SK-N-SH (cell line): ENCODE data around the gene NR1H2. TPM values are rescaled to one million over a fixed set of nuclear protein-coding genes. Genes with fewer than 3 reads are reported as not detected.
"Not testable (repeated sequence)": the region's sequence is repeated elsewhere in the genome, so short reads cannot be mapped to it uniquely, and the experiment has no call there.

Source experiments
- CTCF ChIA-PET: fragments of 300-600, 350-600 bp; formaldehyde crosslinking; extraction: SDS; loops from one replicate; lab custom pipeline; 2021; lab: Yijun Ruan, JAX
- POLR2A ChIA-PET: fragments of 350-600 bp; sonication (Branson Sonifier 250); formaldehyde crosslinking; extraction: SDS; loops from one replicate; lab custom pipeline; 2020; ENCODE audit warnings: antibody characterized with exemption, inconsistent platforms; lab: Yijun Ruan, JAX
- DNase-seq: peaks from one replicate; pipeline ENCODE4 v3.0.0; 2012
- H2AFZ ChIP-seq: fragments of 200-600 bp; sonication (generic); 2 replicates; pipeline ENCODE4 v1.8.1; 2016; ENCODE audit warnings: antibody characterized with exemption, mild to moderate bottlenecking, low read depth
- H3F3A ChIP-seq: fragments of 200-600 bp; sonication (generic); replicated peaks from 2 replicates; pipeline ENCODE3; 2016; ENCODE audit warnings: antibody characterized with exemption, mild to moderate bottlenecking; ENCODE audit not compliant: insufficient read depth
- H3K27ac ChIP-seq, 2 experiments: fragments of 200-500 bp in 1 of 2; fragments of 200-600 bp in 1 of 2; sonication (Bioruptor generic) in 1 of 2; sonication (generic), shearing (Covaris generic) in 1 of 2; 2 replicates each; pipeline versions ENCODE4 v1.5.1 to v1.6.1; 2014 to 2016; ENCODE audit warnings: low read depth in 2 of 2, inconsistent platforms in 1 of 2, low read length in 1 of 2, mild to moderate bottlenecking in 1 of 2, mixed read lengths in 1 of 2
- H3K27me3 ChIP-seq: fragments of 200-600 bp; sonication (generic), shearing (Covaris generic); 2 replicates; pipeline ENCODE4 v1.6.1; 2016; ENCODE audit warnings: mixed run types; ENCODE audit not compliant: insufficient read depth
- H3K36me3 ChIP-seq, 2 experiments: fragments of 200-500 bp in 1 of 2; fragments of 200-600 bp in 1 of 2; sonication (Bioruptor generic) in 1 of 2; sonication (generic) in 1 of 2; replicated peaks in 1 of 2; 2 replicates each; pipeline versions ENCODE3 to v1.5.1; 2014 to 2016; ENCODE audit warnings: low read length in 1 of 2, mild to moderate bottlenecking in 1 of 2; ENCODE audit not compliant: insufficient read depth in 2 of 2, control insufficient read depth in 1 of 2
- H3K4me1 ChIP-seq, 2 experiments: fragments of 200-500 bp in 1 of 2; fragments of 200-600 bp in 1 of 2; sonication (Bioruptor generic) in 1 of 2; sonication (generic), shearing (Covaris generic) in 1 of 2; 2 replicates each; pipeline versions ENCODE4 v1.5.1 to v1.6.1; 2014 to 2016; ENCODE audit warnings: low read depth in 1 of 2, low read length in 1 of 2, mixed run types in 1 of 2; ENCODE audit not compliant: insufficient read depth in 2 of 2, control insufficient read depth in 1 of 2
- H3K4me2 ChIP-seq: fragments of 200-600 bp; sonication (generic), shearing (Covaris generic); 2 replicates; pipeline ENCODE4 v1.6.1; 2017; ENCODE audit warnings: mixed run types
- H3K4me3 ChIP-seq, 2 experiments: fragments of 200-500 bp in 1 of 2; fragments of 200-600 bp in 1 of 2; sonication (Bioruptor generic) in 1 of 2; sonication (generic), shearing (Covaris generic) in 1 of 2; 2 replicates each; pipeline versions ENCODE4 v1.5.1 to v1.8.1; 2014 to 2016; ENCODE audit warnings: low read depth in 2 of 2, inconsistent platforms in 1 of 2, low read length in 1 of 2, mild to moderate bottlenecking in 1 of 2, mixed read lengths in 1 of 2, moderate library complexity in 1 of 2
- H3K79me2 ChIP-seq: fragments of 200-600 bp; sonication (generic); 2 replicates; pipeline ENCODE4 v1.8.1; 2017; ENCODE audit warnings: mild to moderate bottlenecking; ENCODE audit not compliant: insufficient read depth
- H3K9ac ChIP-seq: fragments of 200-600 bp; sonication (generic); 2 replicates; pipeline ENCODE4 v1.6.1; 2017; ENCODE audit warnings: mixed run types
- H3K9me2 ChIP-seq: fragments of 200-600 bp; sonication (generic); 2 replicates; pipeline ENCODE4 v1.6.1; 2017; ENCODE audit warnings: mixed run types
- H3K9me3 ChIP-seq: fragments of 200-600 bp; sonication (generic); 2 replicates; pipeline ENCODE4 v1.6.1; 2017; ENCODE audit warnings: mixed run types, mild to moderate bottlenecking, moderate library complexity
- H4K20me1 ChIP-seq: fragments of 200-600 bp; sonication (generic); 2 replicates; pipeline ENCODE4 v1.6.1; 2017; ENCODE audit warnings: mild to moderate bottlenecking, mixed run types; ENCODE audit not compliant: insufficient read depth
- CHD2 ChIP-seq: fragments of 150-350 bp; IDR thresholded peaks from 2 replicates; pipeline ENCODE4 v1.6.1; 2018; ENCODE audit warnings: low read length; ENCODE audit not compliant: partially characterized antibody
- MXI1 ChIP-seq: IDR thresholded peaks from 2 replicates; pipeline ENCODE4 v1.6.1; 2012; ENCODE audit warnings: mild to moderate bottlenecking, low read depth, low read length, improper control_type of control experiment
- PBX3 ChIP-seq: IDR thresholded peaks from 2 replicates; pipeline ENCODE4; 2012
- POLR2AphosphoS5 ChIP-seq: IDR thresholded peaks from 2 replicates; pipeline ENCODE4 v1.6.1; 2012; ENCODE audit warnings: low read depth, low read length
- REST ChIP-seq: IDR thresholded peaks from 2 replicates; pipeline ENCODE4 v1.6.1; 2012; ENCODE audit warnings: mild to moderate bottlenecking, low read depth, low read length, moderate library complexity
- WGBS: methylation state at CpG from one replicate; pipeline ENCODE4 v1.1.6; 2017; ENCODE audit warnings: low lambda C conversion rate; 5-methylcytosine and 5-hydroxymethylcytosine counted together
- polyA plus RNA-seq, 3 experiments: library from polyadenylated mRNA; depleted of rRNA; stranded (reverse); fragments of >200 nt; gene quantifications; 2 replicates each; pipeline ENCODE4 v1.2.3, GENCODE V29; 2012

The NR1H2 gene
- polyA plus RNA-seq, 1 of the 3 experiments (the other 2 are of a cell fraction) = 108 TPM

GRCh38 chr19:50329146-50329925 lies 46.9 kb upstream of the NR1H2 start, which contains the start of gene KCNC3:
Gene KCNC3, minus strand, starts transcription at chr19:50329377. Its CDS starts 295 bp downstream, at chr19:50329082.
- peak within 1 kb of the TSS; percentile 75 to 86 for H3K27ac ChIP-seq
- H4K20me1 ChIP-seq = 0 out of 2 replicates have a peak, but pooled peaks cover 3% of the 10 kb centered on the region
- H3K36me3 ChIP-seq = no peaks in the 10 kb centered on the region
- no peaks in the 10 kb centered on the region for H3K79me2 ChIP-seq
- H3K4me2 ChIP-seq = peak within 1 kb of the TSS; percentile 78
- ChIA-PET CTCF (interaction anchor here (0.7 to 2.1 kb wide), 11 partner anchors 13 to 281 kb away, joined by 3 to 17 read pairs (median 7); no protein-coding TSS in a partner anchor), POLR2A (interaction anchor here (0.8 to 1.0 kb wide), 2 partner anchors 14 to 17 kb away, joined by 3 to 9 read pairs; no protein-coding TSS in a partner anchor)
- H3K4me1 ChIP-seq = peaks cover 7 to 56% of the 10 kb centered on the region in 2 experiments; a peak in 2 of 4 replicates
- peak within 1 kb of the TSS; percentile 89 for H2AFZ ChIP-seq
- 2% methylated on average over 43 of the region's 43 CpGs for WGBS
- peak within 1 kb of the TSS; percentile 49 to 67 for H3K4me3 ChIP-seq
- H3K27me3 ChIP-seq = peaks cover 16% of the 10 kb centered on the region; the same call in 1 of the 2 replicates
- peaks cover 9% of the 10 kb centered on the region for H3F3A ChIP-seq
- no peaks in the 10 kb centered on the region for H3K9me3 ChIP-seq
- peak; percentile 95 for DNase-seq
- peak; percentile 30 for TF ChIP-seq CHD2
- peak; percentile 74; the same call in 1 of the 2 replicates for TF ChIP-seq POLR2AphosphoS5
- TF ChIP-seq MXI1 = peak; percentile 82
- peak; percentile 56 for TF ChIP-seq PBX3
- no peak for TF ChIP-seq REST
- no peaks in the 10 kb centered on the region for H3K9me2 ChIP-seq
- H3K9ac ChIP-seq = peak within 1 kb of the TSS; percentile 64; the same call in 1 of the 2 replicates

- not testable (repeated sequence) for H3K36me3 ChIP-seq, H3K79me2 ChIP-seq, DNase-seq, H4K20me1 ChIP-seq, H3K9me2 ChIP-seq, H3K9me3 ChIP-seq, H3F3A ChIP-seq
- Histone ChIP-seq H3K4me1 (peaks cover 7 to 52% of the 10 kb centered on the region in 2 experiments; a peak in 2 of 4 replicates), H3K9ac (peak overlapping the region; percentile 64; the same call in 1 of the 2 replicates), H3K4me2 (peak overlapping the region; percentile 78), H3K4me3 (peak overlapping the region; percentile 49 to 67), H2AFZ (peak overlapping the region; percentile 89), H3K27ac (peak overlapping the region; percentile 75 to 86), H3K27me3 (peaks cover 16% of the 10 kb centered on the region; the same call in 1 of the 2 replicates)
- CTCF ChIA-PET = interaction anchor here (1.2 to 2.1 kb wide), 2 partner anchors 13 to 39 kb away, joined by 3 to 15 read pairs; no protein-coding TSS in a partner anchor
- 22% methylated on average over 18 of the region's 18 CpGs for WGBS
- POLR2A ChIA-PET = interaction anchor here (1.0 kb wide), 1 partner anchor 14 kb away, joined by 9 read pairs; no protein-coding TSS in a partner anchor
Measured at GRCh38 chr19:50329926-50330294, 46.3 kb upstream of the NR1H2 start.
